HL-60 (cell line): ENCODE results near the gene NUBP2.

Experiments
- DNase-seq, 2 experiments: peaks; one replicate each; pipeline ENCODE4 v3.0.0-alpha.2; 2010 to 2020; ENCODE audit warnings: low read depth in 1 of 2, low spot score in 1 of 2
- H3K27ac ChIP-seq: fragments of 250-450 bp; sonication (Bioruptor Pico); replicated peaks from 2 replicates; pipeline ENCODE4 v1.5.1; 2020; ENCODE audit warnings: mild to moderate bottlenecking, moderate library complexity
- H3K27me3 ChIP-seq: fragments of 250-450 bp; sonication (Bioruptor Pico); 2 replicates; pipeline ENCODE4 v1.5.1; 2021; ENCODE audit warnings: mild to moderate bottlenecking, moderate library complexity; ENCODE audit not compliant: insufficient read depth, poor library complexity, severe bottlenecking
- H3K4me3 ChIP-seq: replicated peaks from 2 replicates; pipeline ENCODE4 v1.5.1; 2011; ENCODE audit warnings: mild to moderate bottlenecking, control low read depth, low read length; ENCODE audit not compliant: insufficient read depth
- CTCF ChIP-seq: IDR thresholded peaks from one replicate; pipeline ENCODE4 v1.5.1; 2011; ENCODE audit warnings: low read length, control low read depth, inconsistent platforms; ENCODE audit not compliant: insufficient read depth
- GABPA ChIP-seq: IDR thresholded peaks from 2 replicates; pipeline ENCODE4 v1.6.1; 2012; ENCODE audit warnings: low read depth
- POLR2AphosphoS5 ChIP-seq: IDR thresholded peaks from 2 replicates; pipeline ENCODE4 v1.6.1; 2012; ENCODE audit warnings: low read depth
- REST ChIP-seq: IDR thresholded peaks from 2 replicates; pipeline ENCODE4 v1.6.1; 2012; ENCODE audit warnings: low read depth; ENCODE audit not compliant: insufficient replicate concordance
- SPI1 ChIP-seq: IDR thresholded peaks from 2 replicates; pipeline ENCODE4 v1.6.1; 2012; ENCODE audit warnings: low read depth, mild to moderate bottlenecking, borderline replicate concordance

Gene NUBP2

GRCh38 chr16:1749152-1750117 lies 33.3 kb upstream of the NUBP2 start:
- no peaks in the 10 kb centered on the region for H3K27me3 ChIP-seq
- H3K4me3 ChIP-seq, result no peak overlapping the region
- H3K27ac ChIP-seq, result no peak overlapping the region
- no peak for TF ChIP-seq SPI1
- TF ChIP-seq GABPA, result no peak
- no peak for TF ChIP-seq CTCF
- no peak for TF ChIP-seq REST
- no peak for TF ChIP-seq POLR2AphosphoS5
- DNase-seq, result no peak

- TF ChIP-seq CTCF (no peak), POLR2AphosphoS5 (no peak)
- Histone ChIP-seq H3K4me3 (no peak overlapping the region), H3K27ac (no peak overlapping the region), H3K27me3 (no peaks in the 10 kb centered on the region)
- no peak for DNase-seq
These were observed 30.8 kb upstream of the NUBP2 start for GRCh38 chr16:1751946-1752345.

- TF ChIP-seq SPI1 (no peak), CTCF (no peak), POLR2AphosphoS5 (no peak), REST (no peak), GABPA (no peak)
- DNase-seq, result no peak
- no peak overlapping the region for H3K4me3 ChIP-seq
- no peak overlapping the region for H3K27ac ChIP-seq
- no peaks in the 10 kb centered on the region for H3K27me3 ChIP-seq
These were observed 29.9 kb upstream of the NUBP2 start for GRCh38 chr16:1752853-1753252.

- H3K27ac ChIP-seq, result no peak overlapping the region
- TF ChIP-seq CTCF (no peak), REST (no peak), SPI1 (no peak), GABPA (no peak), POLR2AphosphoS5 (no peak)
- DNase-seq, result no peak
- H3K27me3 ChIP-seq, result no peaks in the 10 kb centered on the region
- H3K4me3 ChIP-seq, result no peak overlapping the region
These were observed 28.6 kb upstream of the NUBP2 start for GRCh38 chr16:1754204-1754603.
